BLaER1 treated with 17β-estradiol and CSF1 and Interleukin-3, amounts not matched to agents 10 nM and 100 nM (cell line): Measurements from ENCODE around the gene NCSTN.
"Not testable (repeated sequence)": the region's sequence is repeated elsewhere in the genome, so short reads cannot be mapped to it uniquely, and the experiment has no call there.

Experiments
- H3K27ac ChIP-seq, 11 experiments: shearing (Covaris generic); formaldehyde crosslinking; 2 replicates each; pipeline ENCODE4 v1.8.1; 2022
- H3K27me3 ChIP-seq, 11 experiments: shearing (Covaris generic); formaldehyde crosslinking; 2 replicates each; pipeline ENCODE4 v1.8.1; 2022
- H3K36me3 ChIP-seq, 11 experiments: shearing (Covaris generic); formaldehyde crosslinking; 2 replicates each; pipeline ENCODE4 v1.8.1; 2022
- H3K4me1 ChIP-seq, 10 experiments: shearing (Covaris generic); formaldehyde crosslinking; 2 replicates each; pipeline ENCODE4 v1.8.1; 2022
- H3K4me2 ChIP-seq, 11 experiments: shearing (Covaris generic); formaldehyde crosslinking; 2 replicates each; pipeline ENCODE4 v1.8.1; 2022
- H3K4me3 ChIP-seq, 10 experiments: shearing (Covaris generic); formaldehyde crosslinking; 2 replicates each; pipeline ENCODE4 v1.8.1; 2022
- H3K9ac ChIP-seq, 11 experiments: shearing (Covaris generic); formaldehyde crosslinking; 2 replicates each; pipeline ENCODE4 v1.8.1; 2022
- H3K9me3 ChIP-seq, 11 experiments: shearing (Covaris generic); formaldehyde crosslinking; replicated peaks in 1 of 11; 2 replicates each; pipeline ENCODE4 v1.8.1; 2022
- H4K20me1 ChIP-seq, 11 experiments: shearing (Covaris generic); formaldehyde crosslinking; 2 replicates each; pipeline ENCODE4 v1.8.1; 2022
- Cebpa-rat ChIP-seq, 11 experiments: shearing (Covaris generic); IDR thresholded peaks; 2 replicates each; pipeline ENCODE4 v1.8.1; 2022

NCSTN gene

DNA sequence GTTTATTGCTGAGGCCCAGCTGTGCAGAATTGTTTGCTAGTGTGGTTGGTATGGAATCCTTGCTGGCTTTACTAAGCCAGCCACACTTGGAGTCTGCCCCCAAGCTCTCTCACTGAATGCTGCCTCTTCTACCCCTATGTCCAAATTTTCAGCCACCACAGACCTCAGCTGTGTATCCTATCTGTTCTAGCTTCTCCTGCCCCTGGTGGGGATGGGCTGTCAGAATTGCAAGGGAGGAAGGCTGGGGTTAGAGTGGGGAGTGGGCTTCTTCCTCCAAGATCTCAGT lies 28.1 kb downstream of the NCSTN start:
- no peak overlapping the region for H3K4me3 ChIP-seq
- peak overlapping the region in 3 of 11 experiments; percentile 15 to 63 (median 51); a peak in 4 of 22 replicates for H3K4me2 ChIP-seq
- no peak overlapping the region for H3K9ac ChIP-seq
- peaks cover 0 to 4% (median 0%) of the 10 kb centered on the region in 11 experiments; a peak in 1 of 22 replicates for H4K20me1 ChIP-seq
- H3K27me3 ChIP-seq: no peaks in the 10 kb centered on the region
- 0 out of 22 replicates have a peak overlapping the region, but pooled peaks of 1 of the 11 experiments have one; percentile 13 for H3K27ac ChIP-seq
- H3K4me1 ChIP-seq: peaks cover 25 to 54% (median 34%) of the 10 kb centered on the region in 10 experiments
- H3K36me3 ChIP-seq: no peaks in the 10 kb centered on the region
- no peaks in the 10 kb centered on the region for H3K9me3 ChIP-seq
- TF ChIP-seq Cebpa-rat (IDR thresholded peaks at IDR 0.05): no peak

GRCh38 chr1:160371756-160372155 lies 28.6 kb downstream of the NCSTN start:
- no peak overlapping the region for H3K4me3 ChIP-seq
- H3K27ac ChIP-seq: 0 out of 22 replicates have a peak overlapping the region, but pooled peaks of 1 of the 11 experiments have one; percentile 13
- H3K36me3 ChIP-seq: no peaks in the 10 kb centered on the region
- peaks cover 0 to 4% (median 0%) of the 10 kb centered on the region in 11 experiments; a peak in 1 of 22 replicates for H4K20me1 ChIP-seq
- no peak overlapping the region; a peak in 1 of 22 replicates for H3K9ac ChIP-seq
- peak overlapping the region in 3 of 11 experiments; percentile 15 to 63 (median 51); a peak in 4 of 22 replicates for H3K4me2 ChIP-seq
- no peaks in the 10 kb centered on the region for H3K27me3 ChIP-seq
- no peaks in the 10 kb centered on the region for H3K9me3 ChIP-seq
- no peak for TF ChIP-seq Cebpa-rat (IDR thresholded peaks at IDR 0.05)
- H3K4me1 ChIP-seq: peaks cover 28 to 58% (median 36%) of the 10 kb centered on the region in 10 experiments

DNA sequence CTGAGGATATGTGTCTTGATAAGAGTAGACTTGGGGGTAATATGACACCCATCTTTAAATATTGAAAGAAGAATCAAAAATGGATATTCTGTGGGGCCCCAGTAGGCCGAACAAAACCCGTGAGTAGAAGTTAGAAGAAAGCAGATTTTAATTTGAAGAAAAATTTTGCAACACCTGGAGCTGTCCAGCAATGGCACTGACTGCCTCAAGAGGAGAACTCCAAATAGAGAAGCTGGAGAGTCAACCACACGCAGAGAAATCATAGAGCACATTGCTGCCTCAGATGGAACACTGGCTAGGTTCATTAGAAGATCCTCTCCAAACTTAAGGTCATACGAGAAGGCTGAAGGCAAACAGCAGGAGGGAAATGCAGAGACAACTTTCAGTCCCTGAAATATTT lies 30.5 kb downstream of the NCSTN start:
- Histone ChIP-seq H3K4me2 (peak overlapping the region in 10 of 11 experiments; percentile 87 to 98 (median 94); a peak in 16 of 22 replicates), H3K4me1 (peaks cover 28 to 58% (median 33%) of the 10 kb centered on the region in 10 experiments), H3K36me3 (no peaks in the 10 kb centered on the region), H3K9ac (no peak overlapping the region), H3K27me3 (no peaks in the 10 kb centered on the region), H3K4me3 (no peak overlapping the region), H3K9me3 (no peaks in the 10 kb centered on the region), H3K27ac (no peak overlapping the region), H4K20me1 (no peaks in the 10 kb centered on the region)
- TF ChIP-seq Cebpa-rat (IDR thresholded peaks at IDR 0.05): no peak

DNA sequence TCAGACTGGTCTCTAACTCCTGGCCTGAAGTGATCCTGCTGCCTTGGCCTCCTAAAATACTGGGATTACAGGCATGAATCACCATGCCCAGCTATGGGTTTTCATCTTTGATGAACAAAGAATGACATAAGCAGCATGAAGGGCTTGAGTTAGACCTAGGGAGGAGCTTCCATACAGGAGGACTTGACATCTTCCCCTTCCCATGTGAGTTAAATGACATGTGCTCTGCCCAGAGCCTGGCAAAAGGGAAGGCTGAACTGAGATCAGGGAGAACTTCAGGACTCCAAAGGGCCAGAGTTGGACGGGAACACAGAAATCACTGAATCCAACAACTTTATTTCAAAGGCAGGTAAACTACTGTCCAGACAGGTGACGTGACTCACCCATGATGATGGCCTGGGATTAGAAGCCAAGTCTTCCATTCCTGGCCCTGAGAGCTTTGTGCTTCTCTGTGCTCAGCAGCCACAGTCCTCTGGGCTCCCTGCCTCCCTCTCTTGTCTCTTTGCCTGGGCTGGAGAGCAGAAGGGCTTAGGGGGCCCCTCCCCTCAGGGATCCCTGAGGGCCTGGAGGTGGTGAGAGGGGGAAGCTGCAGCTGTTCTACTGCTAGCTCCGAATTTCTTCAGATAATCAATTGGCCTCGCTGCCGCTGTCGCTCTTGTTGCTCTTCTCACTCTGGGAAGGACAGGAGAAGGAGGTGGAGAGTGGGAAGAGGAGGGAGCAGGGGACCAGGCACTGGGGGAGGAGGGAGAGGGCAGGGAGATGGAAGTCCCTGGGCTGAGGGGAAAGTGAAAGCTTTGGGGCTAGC lies 31.3 kb downstream of the NCSTN start:
- TF ChIP-seq Cebpa-rat (IDR thresholded peaks at IDR 0.05): no peak
- Histone ChIP-seq H3K36me3 (no peaks in the 10 kb centered on the region), H4K20me1 (no peaks in the 10 kb centered on the region), H3K27ac (peak overlapping the region; percentile 42 to 86 (median 79); a peak in 20 of 22 replicates), H3K4me3 (peak overlapping the region in 8 of 10 experiments; percentile 10 to 60 (median 48); a peak in 16 of 20 replicates), H3K9ac (peak overlapping the region in 10 of 11 experiments; percentile 66 to 79 (median 74); a peak in 17 of 22 replicates), H3K9me3 (no peaks in the 10 kb centered on the region), H3K4me1 (peaks cover 28 to 63% (median 34%) of the 10 kb centered on the region in 10 experiments), H3K4me2 (peak overlapping the region; percentile 87 to 98 (median 92)), H3K27me3 (no peaks in the 10 kb centered on the region)

DNA sequence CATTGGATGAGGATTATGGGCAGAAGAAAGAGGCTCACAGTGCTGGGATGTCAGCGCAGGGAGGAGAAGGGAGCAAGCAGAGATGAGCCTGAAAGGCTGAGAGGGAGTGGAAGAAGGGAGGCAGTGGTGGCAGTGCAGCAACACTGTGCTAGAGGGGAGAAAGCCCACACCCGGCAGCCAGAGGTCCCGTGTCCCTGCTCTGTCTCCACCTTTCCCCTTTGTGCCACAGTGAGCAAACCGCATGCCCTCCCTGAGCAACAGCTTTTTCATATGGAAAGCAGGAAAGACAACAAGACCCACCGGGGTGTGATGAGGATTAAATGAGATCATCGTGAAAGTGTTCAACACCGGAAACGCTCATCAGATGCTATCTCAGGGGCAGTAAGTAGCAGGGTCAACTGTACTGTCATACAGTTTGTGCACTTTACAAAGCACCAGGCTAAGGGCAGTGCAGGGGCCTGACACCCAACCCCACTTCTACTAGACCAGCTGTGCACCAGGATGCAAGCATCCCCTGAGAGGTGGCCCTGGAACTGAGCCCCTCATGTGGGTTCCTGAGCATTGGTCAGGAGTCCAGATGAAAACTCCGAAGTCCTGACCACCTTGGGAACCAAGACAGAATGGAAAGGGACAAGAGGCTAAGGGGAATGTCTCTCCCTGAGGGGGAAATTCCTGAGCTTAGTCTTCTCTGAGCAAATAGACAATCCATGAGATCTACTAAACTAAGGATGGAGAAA lies 32.8 kb downstream of the NCSTN start:
- Histone ChIP-seq H3K4me1 (peaks cover 28 to 60% (median 34%) of the 10 kb centered on the region in 10 experiments), H4K20me1 (no peaks in the 10 kb centered on the region), H3K27ac (peak overlapping the region; percentile 42 to 86 (median 79); a peak in 21 of 22 replicates), H3K9me3 (no peaks in the 10 kb centered on the region), H3K36me3 (no peaks in the 10 kb centered on the region), H3K4me2 (peak overlapping the region; percentile 87 to 98 (median 92)), H3K9ac (peak overlapping the region; percentile 31 to 79 (median 73); a peak in 21 of 22 replicates), H3K4me3 (peak overlapping the region in 9 of 10 experiments; percentile 16 to 60 (median 41); a peak in 14 of 20 replicates), H3K27me3 (no peaks in the 10 kb centered on the region)
- TF ChIP-seq Cebpa-rat (IDR thresholded peaks at IDR 0.05): no peak

- H3K4me1 ChIP-seq: peaks cover 28 to 53% (median 32%) of the 10 kb centered on the region in 10 experiments
- peak overlapping the region; percentile 31 to 79 (median 73); a peak in 19 of 22 replicates for H3K9ac ChIP-seq
- H4K20me1 ChIP-seq: no peaks in the 10 kb centered on the region
- no peak for TF ChIP-seq Cebpa-rat (IDR thresholded peaks at IDR 0.05)
- no peaks in the 10 kb centered on the region for H3K27me3 ChIP-seq
- no peaks in the 10 kb centered on the region for H3K9me3 ChIP-seq
- peak overlapping the region; percentile 87 to 98 (median 92) for H3K4me2 ChIP-seq
- H3K27ac ChIP-seq: peak overlapping the region in 9 of 11 experiments; percentile 67 to 86 (median 82); a peak in 15 of 22 replicates
- H3K36me3 ChIP-seq: no peaks in the 10 kb centered on the region
- peak overlapping the region in 6 of 10 experiments; percentile 21 to 60 (median 40); a peak in 10 of 20 replicates for H3K4me3 ChIP-seq
These were observed 33.4 kb downstream of the NCSTN start for GRCh38 chr1:160376525-160377131.

- Histone ChIP-seq H3K27me3 (no peaks in the 10 kb centered on the region), H3K9me3 (no peaks in the 10 kb centered on the region), H3K4me2 (no peak overlapping the region), H4K20me1 (no peaks in the 10 kb centered on the region), H3K36me3 (no peaks in the 10 kb centered on the region), H3K4me3 (no peak overlapping the region), H3K9ac (no peak overlapping the region; a peak in 1 of 22 replicates), H3K27ac (no peak overlapping the region), H3K4me1 (peaks cover 28 to 46% (median 30%) of the 10 kb centered on the region in 10 experiments)
- TF ChIP-seq Cebpa-rat (IDR thresholded peaks at IDR 0.05): no peak
These were observed 34.5 kb downstream of the NCSTN start for GRCh38 chr1:160377585-160378206.

GRCh38 chr1:160384812-160385211 lies 41.6 kb downstream of the NCSTN start:
- not testable (repeated sequence) for H3K27ac ChIP-seq, H3K36me3 ChIP-seq, H3K9ac ChIP-seq, H3K4me3 ChIP-seq, H4K20me1 ChIP-seq, H3K27me3 ChIP-seq, H3K4me2 ChIP-seq, H3K4me1 ChIP-seq
- H3K9me3 ChIP-seq: peaks cover 0 to 16% (median 5%) of the 10 kb centered on the region in 11 experiments; a peak in 9 of 22 replicates

DNA sequence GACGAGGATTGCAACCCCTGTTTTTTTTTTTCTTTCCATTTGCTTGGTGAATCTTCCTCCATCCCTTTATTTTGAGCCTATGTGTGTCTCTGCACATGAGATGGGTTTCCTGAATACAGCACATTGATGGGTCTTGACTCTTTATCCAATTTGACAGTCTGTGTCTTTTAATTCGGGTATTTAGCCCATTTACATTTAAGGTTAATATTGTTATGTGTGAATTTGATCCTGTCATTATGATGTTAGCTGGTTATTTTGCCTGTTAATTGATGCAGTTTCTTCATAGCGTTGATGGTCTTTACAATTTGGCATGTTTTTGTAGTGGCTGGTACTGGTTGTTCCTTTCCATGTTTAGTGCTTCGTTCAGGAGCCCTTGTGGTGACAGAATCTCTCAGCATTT lies 45.2 kb downstream of the NCSTN start:
- not testable (repeated sequence) for H3K27ac ChIP-seq

More for the DNA sequence above, 45.2 kb downstream of the NCSTN start:
- H3K36me3 ChIP-seq, H3K27me3 ChIP-seq, H3K4me3 ChIP-seq, H3K4me1 ChIP-seq, H3K4me2 ChIP-seq, H4K20me1 ChIP-seq, H3K9ac ChIP-seq: not testable (repeated sequence)
- H3K9me3 ChIP-seq: peaks cover 0 to 16% (median 5%) of the 10 kb centered on the region in 11 experiments; a peak in 9 of 22 replicates
